ENCODE data around the gene PERCC1.

DNA sequence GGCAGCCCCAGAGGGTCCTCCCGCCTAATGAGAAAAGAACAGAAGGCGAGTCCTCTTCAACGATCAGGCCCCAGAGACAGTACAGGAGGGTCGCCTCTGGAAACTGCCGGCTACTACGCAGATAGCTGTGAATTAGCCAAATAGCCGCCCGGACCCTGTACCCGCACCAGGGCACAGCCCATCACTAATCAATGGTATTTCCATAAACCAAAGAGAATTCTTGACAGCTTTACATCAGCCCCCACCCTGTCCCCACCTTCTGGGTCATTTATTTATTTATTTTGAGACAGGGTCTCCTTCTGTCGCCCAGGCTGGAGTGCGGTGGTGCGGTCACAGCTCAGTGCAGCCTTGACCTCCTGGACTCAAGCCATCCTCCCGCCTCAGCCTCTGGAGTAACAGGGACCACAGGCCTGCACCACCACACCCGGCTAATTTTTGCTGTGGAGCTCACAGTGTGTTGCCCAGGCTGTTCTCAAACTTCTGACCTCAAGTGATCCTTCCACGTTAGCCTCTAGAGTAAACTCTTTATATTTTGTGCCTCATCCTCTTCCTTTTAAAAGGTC lies 44.8 kb downstream of the PERCC1 start:
- TF ChIP-seq POLR2A (IDR thresholded peaks at IDR 0.05; ENCODE audit: low read length) (no peak), GATA1 (IDR thresholded peaks at IDR 0.05; ENCODE audit: low read depth, low read length) (no peak)
